Activated CD4-positive, alpha-beta T cell treated with anti-CD3 and anti-CD28 coated beads, Interleukin-2, amount 50 U/mL, for 48 hours (primary cell): Measurements from ENCODE around the gene UQCR11.

Experiments used
- DNase-seq, 2 experiments: peaks; one replicate each; pipeline ENCODE4 v3.0.0-alpha.2; 2020

UQCR11 gene

GRCh38 chr19:1587872-1588271 lies 17.4 kb downstream of the UQCR11 start:
- no peak for DNase-seq

GRCh38 chr19:1585243-1585580 lies 20.1 kb downstream of the UQCR11 start:
- DNase-seq = no peak

DNA sequence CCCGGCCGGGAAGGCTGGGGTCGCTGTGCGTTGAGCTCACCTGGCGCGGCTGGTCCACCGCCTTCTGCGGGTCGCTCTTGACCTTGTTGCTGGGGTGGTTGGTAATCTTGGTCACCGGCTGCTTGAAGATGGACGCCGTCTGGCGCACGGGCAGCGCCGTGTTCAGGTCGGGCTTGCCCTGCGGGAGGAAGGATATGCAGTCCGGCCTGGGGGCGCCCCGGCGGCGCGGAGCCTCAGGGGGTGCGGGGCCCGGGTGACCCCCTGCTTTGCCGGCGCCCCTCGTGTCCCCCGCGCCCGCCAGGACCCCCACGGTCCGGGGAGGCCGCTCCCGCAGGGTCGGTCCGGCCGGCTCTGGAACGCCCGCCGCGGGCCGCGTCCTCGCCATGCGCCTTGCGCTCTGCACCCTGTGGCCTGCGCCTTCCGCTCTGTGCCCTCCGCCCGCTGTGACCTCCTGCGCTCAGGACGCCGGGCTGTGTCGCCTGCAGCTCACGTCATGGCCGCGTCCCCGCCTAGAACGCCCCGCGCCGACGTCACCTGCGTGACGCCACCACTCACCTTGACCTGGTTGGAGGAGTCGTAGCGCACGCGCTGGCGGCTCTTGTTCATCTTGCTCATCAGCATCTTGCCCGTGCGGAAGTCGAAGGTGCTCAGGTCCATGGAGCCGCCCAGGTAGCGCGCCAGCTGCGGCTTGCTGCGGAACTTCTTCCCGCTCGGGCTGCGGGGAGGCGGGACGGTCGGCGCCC lies 20.6 kb downstream of the UQCR11 start:
- no peak for DNase-seq

DNA sequence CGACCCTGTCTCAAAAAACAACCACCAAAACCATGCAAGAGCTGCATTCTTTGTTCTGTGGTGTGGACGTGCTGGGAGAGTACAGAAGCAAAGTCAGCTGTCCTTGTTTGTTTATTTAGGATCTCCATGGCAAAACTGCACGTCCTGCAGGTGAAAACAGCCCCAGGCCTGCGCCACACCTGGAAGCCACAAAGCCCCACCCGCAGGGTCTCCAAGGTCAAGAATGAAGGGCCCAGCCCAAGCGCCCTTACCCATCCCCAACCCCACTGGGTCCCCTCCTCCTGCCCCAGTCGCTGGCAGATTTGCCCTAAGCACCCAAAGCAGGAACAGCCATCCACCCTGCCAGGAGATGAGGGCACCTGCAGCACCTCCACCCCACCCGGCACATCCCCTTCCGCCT lies 23.1 kb downstream of the UQCR11 start:
- no peak for DNase-seq

- DNase-seq = no peak
Measured at GRCh38 chr19:1580957-1581356, 24.3 kb downstream of the UQCR11 start.

- DNase-seq = no peak
Measured at GRCh38 chr19:1580382-1580781, 24.9 kb downstream of the UQCR11 start.

- DNase-seq = no peak
Measured at GRCh38 chr19:1579222-1579621, 26.0 kb downstream of the UQCR11 start.

DNA sequence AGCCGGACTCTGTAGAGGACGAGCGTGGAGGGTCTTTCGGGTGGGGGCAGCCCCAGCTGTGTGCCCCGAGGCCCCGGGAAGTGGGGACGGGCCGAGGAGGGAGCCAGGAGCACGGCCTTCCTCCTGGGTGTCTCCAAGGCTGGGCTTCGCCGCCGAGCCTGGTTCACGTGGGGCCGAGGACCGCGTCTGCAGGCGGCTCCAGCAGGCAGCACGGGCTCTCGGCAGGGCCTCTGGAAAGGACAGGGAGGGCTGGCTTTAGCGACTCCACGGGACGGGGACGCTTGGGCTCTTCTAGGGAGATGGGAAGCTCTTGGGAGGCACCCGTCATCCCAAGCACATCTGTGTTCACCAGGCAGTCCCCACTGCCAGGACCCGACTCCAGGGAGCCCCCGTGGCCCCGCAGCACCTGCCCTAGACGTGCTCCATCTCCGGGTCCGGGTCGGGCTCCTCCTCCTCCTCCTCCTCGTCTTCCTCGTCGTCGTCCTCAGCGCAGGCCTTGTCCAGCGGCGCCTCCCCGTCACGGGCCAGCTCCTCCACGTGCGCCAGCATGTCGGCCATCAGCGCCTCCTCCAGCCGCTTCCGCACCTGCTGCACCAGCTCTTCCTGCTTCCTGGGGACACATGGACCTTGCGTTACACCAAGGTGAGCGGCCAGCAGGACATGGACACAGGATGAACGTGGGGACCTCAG lies 27.2 kb downstream of the UQCR11 start:
- no peak for DNase-seq

DNA sequence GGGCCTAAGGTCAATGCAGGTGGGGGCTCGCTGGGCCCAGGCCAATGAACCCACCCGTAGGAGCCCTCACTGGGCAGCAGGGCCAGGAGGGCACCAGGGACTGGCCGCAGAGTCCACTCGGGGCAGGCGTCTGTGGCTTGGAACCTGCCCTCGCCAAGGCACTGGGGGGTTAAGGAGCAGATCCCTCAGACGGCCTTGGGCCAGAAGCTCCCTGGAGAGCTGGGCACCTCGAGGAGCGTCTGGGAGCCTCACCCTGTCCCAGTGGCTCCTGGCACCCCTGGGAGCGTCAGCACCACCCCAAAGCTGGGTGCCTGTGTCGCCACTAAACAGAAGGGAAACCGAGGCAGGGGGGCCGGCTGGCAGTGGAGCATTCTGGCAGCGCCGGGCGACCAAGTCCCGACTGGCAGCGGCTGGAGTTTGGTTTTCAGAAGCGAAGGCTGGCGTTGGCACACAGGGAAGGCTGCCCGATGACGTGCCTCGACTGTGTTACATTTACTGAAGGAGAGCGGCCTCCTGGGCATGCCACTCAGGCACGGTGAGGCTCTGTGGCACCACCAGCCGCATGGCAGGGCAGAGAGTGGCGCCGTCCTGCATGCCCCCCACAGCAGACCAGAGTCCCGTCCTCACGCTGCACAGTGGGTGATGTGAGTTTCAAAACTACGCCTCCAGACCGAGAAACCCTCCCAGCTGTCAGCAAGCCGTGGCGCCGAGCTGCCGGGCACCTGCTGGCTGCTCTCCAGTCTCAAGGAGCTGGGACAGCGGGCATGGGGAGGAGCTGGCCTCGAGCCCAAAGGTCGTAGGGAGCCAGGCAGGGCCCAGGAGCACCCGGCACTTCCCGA lies 28.0 kb downstream of the UQCR11 start:
- no peak for DNase-seq

DNA sequence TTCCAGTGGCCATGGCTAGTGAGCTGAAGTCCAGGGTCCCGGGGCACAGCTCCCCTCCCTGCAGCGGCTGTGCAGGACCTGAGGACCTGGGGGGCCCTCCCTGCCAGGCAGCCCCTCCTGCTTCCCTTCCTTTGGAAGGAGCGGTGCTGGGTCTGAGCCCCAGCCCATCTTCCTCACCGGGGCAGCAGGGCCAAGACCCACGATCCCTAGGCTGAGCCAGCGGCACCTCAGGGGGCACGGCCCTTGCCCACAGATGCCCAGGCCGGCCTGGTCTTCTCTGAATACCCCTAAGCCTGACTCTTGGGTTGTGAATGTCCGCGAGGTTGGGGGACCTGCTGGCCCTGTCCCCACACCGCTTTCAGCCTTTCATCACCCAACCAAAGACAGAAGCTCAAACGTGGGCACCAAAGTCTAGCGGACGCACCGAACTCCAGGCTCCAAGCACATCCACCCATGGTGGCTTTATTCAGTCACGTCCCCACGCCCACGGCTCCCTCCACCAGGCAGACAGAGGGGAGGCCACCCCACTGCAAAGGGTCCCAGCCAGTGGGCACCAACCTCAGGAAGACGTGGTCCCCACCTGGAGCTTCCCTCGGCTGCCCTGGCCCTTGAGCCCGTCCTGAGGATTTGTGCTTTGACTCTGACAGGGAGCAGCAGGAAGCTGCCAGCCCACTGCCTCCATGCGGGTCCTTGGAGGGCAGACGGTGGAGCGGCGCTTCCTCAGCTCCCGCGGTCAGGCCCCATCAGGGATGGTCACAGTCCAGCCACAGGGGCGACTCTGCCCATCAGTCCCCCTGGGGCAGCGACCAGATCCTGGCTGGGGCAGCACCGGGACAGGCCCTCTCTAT lies 28.8 kb downstream of the UQCR11 start:
- DNase-seq = no peak

DNA sequence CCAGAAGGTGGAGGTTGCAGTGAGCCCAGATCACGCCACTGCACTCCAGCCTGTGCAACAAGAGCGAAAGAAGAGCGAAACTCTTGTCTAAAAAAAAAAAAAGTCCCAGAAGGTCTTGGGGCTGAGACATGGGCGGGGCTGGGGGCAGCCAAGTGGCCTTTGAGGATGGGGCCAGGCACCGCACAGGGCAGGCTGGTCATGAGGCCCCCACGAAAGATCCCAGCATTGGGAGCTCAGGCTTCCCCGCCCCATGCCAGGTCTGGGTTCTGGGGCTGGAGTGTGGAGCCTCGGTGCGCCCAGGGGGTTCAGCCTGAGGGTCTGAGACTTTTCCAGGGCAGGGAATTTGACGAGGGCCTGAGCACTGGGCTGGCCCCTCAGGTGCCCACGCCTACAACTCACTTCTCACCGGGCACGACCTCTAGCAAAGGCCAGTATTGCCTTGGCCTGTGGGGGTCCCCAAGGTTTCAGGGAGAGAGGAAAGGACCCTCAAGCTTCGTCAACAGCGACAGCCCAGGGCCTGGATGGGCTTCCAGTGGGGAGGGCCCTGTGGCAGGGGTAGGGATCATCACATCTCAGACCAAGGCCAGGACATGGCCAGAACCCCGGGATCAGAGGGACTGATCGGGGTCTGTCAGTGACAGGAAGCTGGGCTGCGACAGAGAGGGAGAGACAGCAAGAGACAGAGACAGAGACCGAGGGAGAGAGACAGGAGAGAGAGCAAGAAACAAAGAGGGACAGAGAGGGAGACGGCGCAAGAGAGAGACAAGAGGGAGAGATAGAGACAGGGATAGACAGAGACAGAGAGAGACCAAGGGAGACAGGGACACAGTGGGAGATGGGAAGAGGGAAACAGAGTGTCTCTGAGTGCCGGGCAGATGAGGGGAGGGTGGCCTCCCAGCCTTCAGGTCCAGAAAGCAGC lies 29.7 kb downstream of the UQCR11 start:
- no peak for DNase-seq

- DNase-seq = no peak
Measured at GRCh38 chr19:1574354-1575136, 30.7 kb downstream of the UQCR11 start.

DNA sequence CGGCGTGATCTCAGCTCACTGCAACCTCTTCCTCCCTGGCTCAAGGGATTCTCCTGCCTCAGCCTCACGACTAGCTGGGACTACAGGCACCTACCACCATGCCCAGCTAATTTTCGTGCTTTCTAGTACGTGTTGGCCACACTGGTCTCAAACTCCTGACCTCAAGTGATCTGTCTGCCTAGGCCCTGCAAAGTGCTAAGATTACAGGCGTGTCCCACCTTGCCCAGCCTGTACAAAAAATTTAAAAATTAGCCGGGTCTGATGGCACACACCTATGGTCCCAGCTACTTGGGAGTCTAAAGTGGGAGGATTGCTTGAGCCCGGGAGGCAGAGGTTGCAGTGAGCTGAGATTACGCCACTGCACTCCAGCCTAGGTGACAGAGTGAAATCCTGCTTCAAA lies 32.5 kb downstream of the UQCR11 start:
- no peak for DNase-seq

DNA sequence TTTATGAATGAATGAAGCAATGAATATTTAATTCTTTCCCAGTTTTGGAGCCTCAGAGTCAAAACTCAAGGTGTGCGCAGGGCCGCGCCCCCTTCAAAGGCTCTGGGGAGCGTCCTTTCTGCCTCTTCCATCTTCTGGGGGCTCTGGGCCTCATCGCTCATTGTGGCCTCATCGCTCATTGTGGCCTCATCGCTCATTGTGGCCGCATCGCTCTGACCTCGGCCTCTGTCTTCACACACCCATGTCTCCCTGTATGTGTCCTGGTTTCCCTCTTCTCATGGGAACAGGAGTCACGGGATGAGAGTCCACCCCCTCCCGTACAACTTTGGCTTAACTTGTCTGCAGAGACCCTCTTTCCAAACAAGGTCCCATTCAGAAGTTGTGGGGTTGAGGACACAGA lies 33.9 kb downstream of the UQCR11 start:
- no peak for DNase-seq

- DNase-seq = no peak
Measured at GRCh38 chr19:1570836-1571235, 34.4 kb downstream of the UQCR11 start.

- DNase-seq = no peak
Measured at GRCh38 chr19:1569997-1570396, 35.3 kb downstream of the UQCR11 start.

GRCh38 chr19:1568320-1569019 lies 36.8 kb downstream of the UQCR11 start, which contains the start of gene MEX3D:
TSS of gene MEX3D (minus strand) at chr19:1568325. CDS start at chr19:1568058, 267 bp downstream.
- DNase-seq = peak; percentile 76 to 77

DNA sequence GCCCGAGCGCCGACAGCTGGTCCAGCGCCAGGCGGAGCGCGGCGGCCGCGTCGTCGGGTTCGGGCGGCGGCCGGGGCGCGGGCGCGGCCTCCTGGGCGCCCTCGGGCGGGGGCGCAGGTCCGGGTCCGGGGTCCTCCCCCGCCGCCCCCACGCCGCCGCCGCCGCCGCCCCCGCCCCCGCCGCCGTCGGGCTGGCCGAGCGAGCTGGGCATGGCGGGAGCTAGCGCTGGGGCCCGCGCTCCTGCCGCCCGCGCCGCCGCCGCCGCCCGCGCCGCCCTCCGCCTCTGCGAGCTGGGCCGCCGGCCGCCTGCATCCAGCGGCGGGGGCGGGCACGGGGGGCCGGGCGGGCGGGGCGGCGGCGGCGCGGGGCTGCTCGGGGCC lies 37.4 kb downstream of the UQCR11 start:
- no peak for DNase-seq

- DNase-seq = no peak
Measured at GRCh38 chr19:1567116-1567847, 38.0 kb downstream of the UQCR11 start.
